ENCODE data around the gene SRF.
A peak's percentile ranks its signal among the peaks of the same experiment; 100 is the strongest.

Gene SRF

GRCh38 chr6:43147691-43148477 is 23.2 kb upstream of the SRF start:
- no peak for DNase-seq

- DNase-seq: no peak
Observed at GRCh38 chr6:43149265-43149664, 21.8 kb upstream of the SRF start.

GRCh38 chr6:43150051-43150751 is 20.9 kb upstream of the SRF start:
- no peak for DNase-seq

GRCh38 chr6:43159599-43159998 is 11.5 kb upstream of the SRF start:
- no peak for DNase-seq

- no peak for DNase-seq
Observed at GRCh38 chr6:43163899-43164298, 7.2 kb upstream of the SRF start.

GRCh38 chr6:43170417-43170930 is 595 bp upstream of the SRF start:
- no peak for DNase-seq

- DNase-seq: no peak
Observed at GRCh38 chr6:43171707-43172103, 636 bp downstream of the SRF start.

- peak in 1 of 2 experiments; percentile 30 for DNase-seq
Observed at GRCh38 chr6:43172104-43173007, 1.3 kb downstream of the SRF start.

GRCh38 chr6:43173591-43174262 is 2.7 kb downstream of the SRF start:
- DNase-seq: no peak

- DNase-seq: peak; percentile 100
Observed at GRCh38 chr6:43174263-43175112, 3.4 kb downstream of the SRF start.

GRCh38 chr6:43175676-43176422 is 4.8 kb downstream of the SRF start:
- peak; percentile 63 to 65 for DNase-seq

GRCh38 chr6:43176423-43176786 is 5.3 kb downstream of the SRF start:
- DNase-seq: no peak

GRCh38 chr6:43178150-43178549 is 7.1 kb downstream of the SRF start:
- DNase-seq: no peak

- no peak for DNase-seq
Observed at GRCh38 chr6:43178951-43179830, 8.1 kb downstream of the SRF start.

GRCh38 chr6:43180058-43180457 is 9.0 kb downstream of the SRF start:
- DNase-seq: no peak

- DNase-seq: no peak
Observed at GRCh38 chr6:43180985-43181384, 9.9 kb downstream of the SRF start.

- no peak for DNase-seq
Observed at GRCh38 chr6:43181621-43181941, 10.5 kb downstream of the SRF start.

- DNase-seq: peak; percentile 62 to 70
Observed at GRCh38 chr6:43181942-43182860, 11.1 kb downstream of the SRF start, which contains the start of gene CUL9. TSS of gene CUL9 (plus strand) at chr6:43182196. CDS start at chr6:43184311, 2,115 bp downstream.

GRCh38 chr6:43183441-43183840 is 12.4 kb downstream of the SRF start:
- no peak for DNase-seq
